MCF 10A (cell line): Measurements from ENCODE around the gene LSG1. TPM values are rescaled to one million over a fixed set of nuclear protein-coding genes. Genes with fewer than 3 reads are reported as not detected.

Experiments
- BruUV-seq: library from RNA; stranded (reverse); fragments of 400-500 nt; replicated peaks from 2 replicates; lab custom pipeline; 2021; lab: Mats Ljungman, UMichigan
- CTCF ChIA-PET: fragments of 300-600 bp; sonication (Branson Sonifier 250); formaldehyde crosslinking; extraction: SDS; loops from one replicate; lab custom pipeline; 2021; ENCODE audit warnings: antibody characterized with exemption, inconsistent platforms; lab: Yijun Ruan, JAX
- POLR2A ChIA-PET: fragments of 300-600, 350-650 bp; sonication (Branson Sonifier 250); formaldehyde crosslinking; extraction: SDS; loops from one replicate; lab custom pipeline; 2020; ENCODE audit warnings: antibody characterized with exemption, inconsistent platforms; lab: Yijun Ruan, JAX
- DNase-seq: peaks from one replicate; pipeline ENCODE4 v3.0.0-alpha.2; 2018; ENCODE audit not compliant: unreplicated experiment
- H3K27ac Mint-ChIP-seq: one replicate; pipeline ENCODE4 v1.8.0; 2022; ENCODE audit warnings: mild to moderate bottlenecking, low read depth, mixed read lengths; ENCODE audit not compliant: unreplicated experiment
- H3K27me3 Mint-ChIP-seq: one replicate; pipeline ENCODE4 v1.8.0; 2022; ENCODE audit warnings: mixed read lengths; ENCODE audit not compliant: insufficient read depth, unreplicated experiment
- H3K36me3 Mint-ChIP-seq: one replicate; pipeline ENCODE4 v1.8.0; 2022; ENCODE audit warnings: mild to moderate bottlenecking, moderate library complexity, mixed read lengths; ENCODE audit not compliant: insufficient read depth, unreplicated experiment
- H3K4me1 Mint-ChIP-seq: one replicate; pipeline ENCODE4 v1.8.0; 2022; ENCODE audit warnings: mixed read lengths; ENCODE audit not compliant: insufficient read depth, unreplicated experiment
- H3K4me3 Mint-ChIP-seq: one replicate; pipeline ENCODE4 v1.8.0; 2022; ENCODE audit warnings: mild to moderate bottlenecking, moderate library complexity, mixed read lengths; ENCODE audit not compliant: unreplicated experiment
- H3K9me3 Mint-ChIP-seq: one replicate; pipeline ENCODE4 v1.8.0; 2022; ENCODE audit warnings: mixed read lengths; ENCODE audit not compliant: unreplicated experiment
- CTCF ChIP-seq: fragments of 200-600 bp; IDR thresholded peaks from one replicate; pipeline ENCODE4 v1.8.0; 2022; ENCODE audit warnings: antibody characterized with exemption, mild to moderate bottlenecking; ENCODE audit not compliant: unreplicated experiment
- intact Hi-C: fragments of 100-400 bp; cut with micrococcal nuclease; formaldehyde crosslinking; loops from 2 replicates; pipeline ENCODE4 v1.14.1; 2022
- total RNA-seq: library from RNA; stranded (reverse); gene quantifications from 2 replicates; pipeline ENCODE4 v1.2.3, GENCODE V29; 2022

Gene LSG1
- total RNA-seq, 1 experiment from 2014 or later = 35.1 TPM

GRCh38 chr3:194609601-194610000, 62.4 kb downstream of the LSG1 start:
- TF ChIP-seq CTCF = no peak
- no peak overlapping the region for H3K4me3 Mint-ChIP-seq
- CTCF ChIA-PET = interaction anchor here (0.9 kb wide), 1 partner anchor 15 kb away, joined by 4 read pairs; no protein-coding TSS in a partner anchor
- no TSS peak for BruUV-seq
- no peaks in the 10 kb centered on the region for H3K4me1 Mint-ChIP-seq
- intact Hi-C loops = no loop called here
- H3K27me3 Mint-ChIP-seq = no peaks in the 10 kb centered on the region
- H3K27ac Mint-ChIP-seq = no peak overlapping the region
- POLR2A ChIA-PET = no interaction called here
- no peak for DNase-seq
- no peaks in the 10 kb centered on the region for H3K9me3 Mint-ChIP-seq
- H3K36me3 Mint-ChIP-seq = no peaks in the 10 kb centered on the region

- no peaks in the 10 kb centered on the region for H3K36me3 Mint-ChIP-seq
- DNase-seq = no peak
- ChIA-PET CTCF (interaction anchor here (0.6 kb wide), 2 partner anchors 13 to 320 kb away, joined by 3 read pairs; no protein-coding TSS in a partner anchor), POLR2A (no interaction called here)
- H3K4me3 Mint-ChIP-seq = no peak overlapping the region
- intact Hi-C loops = no loop called here
- BruUV-seq = no TSS peak
- H3K27ac Mint-ChIP-seq = no peak overlapping the region
- H3K4me1 Mint-ChIP-seq = no peaks in the 10 kb centered on the region
- H3K9me3 Mint-ChIP-seq = no peaks in the 10 kb centered on the region
- no peaks in the 10 kb centered on the region for H3K27me3 Mint-ChIP-seq
- no peak for TF ChIP-seq CTCF
Observed at GRCh38 chr3:194608981-194609380, 63.0 kb downstream of the LSG1 start.

- Mint-ChIP-seq H3K27ac (no peak overlapping the region), H3K9me3 (no peaks in the 10 kb centered on the region), H3K27me3 (no peaks in the 10 kb centered on the region), H3K36me3 (no peaks in the 10 kb centered on the region), H3K4me3 (no peak overlapping the region), H3K4me1 (no peaks in the 10 kb centered on the region)
- CTCF ChIA-PET = interaction anchor here (0.5 to 1.3 kb wide), 2 partner anchors 12 to 14 kb away, joined by 4 to 6 read pairs; no protein-coding TSS in a partner anchor
- no TSS peak for BruUV-seq
- TF ChIP-seq CTCF = no peak
- POLR2A ChIA-PET = no interaction called here
- no peak for DNase-seq
- intact Hi-C loops = no loop called here
Observed at GRCh38 chr3:194607592-194608389, 64.2 kb downstream of the LSG1 start.

GRCh38 chr3:194606941-194607340, 65.0 kb downstream of the LSG1 start:
- no TSS peak for BruUV-seq
- H3K9me3 Mint-ChIP-seq = no peaks in the 10 kb centered on the region
- CTCF ChIA-PET = no interaction called here

More at GRCh38 chr3:194606941-194607340, 65.0 kb downstream of the LSG1 start:
- TF ChIP-seq CTCF = no peak
- Mint-ChIP-seq H3K36me3 (no peaks in the 10 kb centered on the region), H3K4me1 (no peaks in the 10 kb centered on the region), H3K4me3 (no peak overlapping the region), H3K27me3 (no peaks in the 10 kb centered on the region), H3K27ac (no peak overlapping the region)
- no peak for DNase-seq
- POLR2A ChIA-PET = no interaction called here
- intact Hi-C loops = no loop called here
